ENCODE results near the gene MAP1B.

Gene MAP1B

GRCh38 chr5:72235725-72236124, 128.4 kb downstream of the MAP1B start:
- FAIRE-seq (no peak), DNase-seq (ENCODE audit: insufficient read length, low spot score) (no peak)
- TF ChIP-seq CTCF (IDR thresholded peaks at IDR 0.05; ENCODE audit: insufficient read depth, missing control alignments) = no peak

GRCh38 chr5:72237415-72237814, 130.1 kb downstream of the MAP1B start:
- no peak for TF ChIP-seq CTCF (IDR thresholded peaks at IDR 0.05; ENCODE audit: insufficient read depth, missing control alignments)
- no peak for FAIRE-seq
- no peak for DNase-seq (ENCODE audit: insufficient read length, low spot score)

GRCh38 chr5:72237879-72238278, 130.6 kb downstream of the MAP1B start:
- TF ChIP-seq CTCF (IDR thresholded peaks at IDR 0.05; ENCODE audit: insufficient read depth, missing control alignments) = no peak
- DNase-seq (ENCODE audit: insufficient read length, low spot score) (no peak), FAIRE-seq (no peak)

- FAIRE-seq (no peak), DNase-seq (ENCODE audit: insufficient read length, low spot score) (no peak)
- no peak for TF ChIP-seq CTCF (IDR thresholded peaks at IDR 0.05; ENCODE audit: insufficient read depth, missing control alignments)
Observed at GRCh38 chr5:72238712-72239445, 131.6 kb downstream of the MAP1B start.

GRCh38 chr5:72241346-72242003, 134.2 kb downstream of the MAP1B start:
- TF ChIP-seq CTCF (IDR thresholded peaks at IDR 0.05; ENCODE audit: insufficient read depth, missing control alignments) = no peak
- DNase-seq (ENCODE audit: insufficient read length, low spot score) (no peak), FAIRE-seq (no peak)

- FAIRE-seq (no peak), DNase-seq (ENCODE audit: insufficient read length, low spot score) (no peak)
- no peak for TF ChIP-seq CTCF (IDR thresholded peaks at IDR 0.05; ENCODE audit: insufficient read depth, missing control alignments)
Observed at GRCh38 chr5:72242796-72243475, 135.7 kb downstream of the MAP1B start.

Data from D721Med (cell line).